Measurements from ENCODE around the gene ELN.

Gene ELN

GRCh38 chr7:74049997-74050798 is 22.2 kb downstream of the ELN start:
- no peak for TF ChIP-seq CTCF (conservative IDR thresholded peaks at IDR 0.05; ENCODE audit: low read depth, low read length)
- no peak overlapping the region for H3K4me3 ChIP-seq (ENCODE audit: low read length)

DNA sequence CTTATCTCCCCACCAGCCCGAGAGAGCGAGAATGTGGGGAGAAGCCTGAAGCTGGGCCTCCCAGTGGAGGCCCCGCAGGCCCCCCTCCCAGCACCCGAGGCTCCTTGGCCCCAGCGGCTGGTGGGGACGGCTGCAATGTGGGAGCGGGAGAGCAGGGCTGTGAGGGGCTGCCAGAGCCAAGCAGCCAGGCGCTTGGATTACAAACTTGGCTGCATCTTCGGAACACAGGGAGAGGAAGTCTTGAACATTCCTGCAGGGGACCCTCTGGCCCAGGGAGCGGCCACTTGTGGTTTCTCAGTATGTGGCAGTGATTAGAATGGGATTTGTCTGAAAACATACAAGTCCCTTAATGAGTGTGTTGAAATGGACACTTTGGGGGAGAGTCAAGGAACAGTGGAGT is 23.2 kb downstream of the ELN start:
- TF ChIP-seq CTCF (conservative IDR thresholded peaks at IDR 0.05; ENCODE audit: low read depth, low read length) = peak; percentile 11
- H3K4me3 ChIP-seq (ENCODE audit: low read length) = no peak overlapping the region
- peak; percentile 63 for DNase-seq (ENCODE audit: low read depth)

More at GRCh38 chr7:74049997-74050798, 22.2 kb downstream of the ELN start:
- no peak for DNase-seq (ENCODE audit: low read depth)

GRCh38 chr7:74051629-74052410 is 23.8 kb downstream of the ELN start:
- TF ChIP-seq CTCF (conservative IDR thresholded peaks at IDR 0.05; ENCODE audit: low read depth, low read length) = peak; percentile 58
- no peak overlapping the region for H3K4me3 ChIP-seq (ENCODE audit: low read length)
- no peak for DNase-seq (ENCODE audit: low read depth)

- no peak for TF ChIP-seq CTCF (conservative IDR thresholded peaks at IDR 0.05; ENCODE audit: low read depth, low read length)
- H3K4me3 ChIP-seq (ENCODE audit: low read length) = no peak overlapping the region
- DNase-seq (ENCODE audit: low read depth) = no peak
Measured at GRCh38 chr7:74052628-74053027, 24.7 kb downstream of the ELN start.

- DNase-seq (ENCODE audit: low read depth) = no peak
- H3K4me3 ChIP-seq (ENCODE audit: low read length) = no peak overlapping the region
- no peak for TF ChIP-seq CTCF (conservative IDR thresholded peaks at IDR 0.05; ENCODE audit: low read depth, low read length)
Measured at GRCh38 chr7:74053589-74054186, 25.7 kb downstream of the ELN start.

DNA sequence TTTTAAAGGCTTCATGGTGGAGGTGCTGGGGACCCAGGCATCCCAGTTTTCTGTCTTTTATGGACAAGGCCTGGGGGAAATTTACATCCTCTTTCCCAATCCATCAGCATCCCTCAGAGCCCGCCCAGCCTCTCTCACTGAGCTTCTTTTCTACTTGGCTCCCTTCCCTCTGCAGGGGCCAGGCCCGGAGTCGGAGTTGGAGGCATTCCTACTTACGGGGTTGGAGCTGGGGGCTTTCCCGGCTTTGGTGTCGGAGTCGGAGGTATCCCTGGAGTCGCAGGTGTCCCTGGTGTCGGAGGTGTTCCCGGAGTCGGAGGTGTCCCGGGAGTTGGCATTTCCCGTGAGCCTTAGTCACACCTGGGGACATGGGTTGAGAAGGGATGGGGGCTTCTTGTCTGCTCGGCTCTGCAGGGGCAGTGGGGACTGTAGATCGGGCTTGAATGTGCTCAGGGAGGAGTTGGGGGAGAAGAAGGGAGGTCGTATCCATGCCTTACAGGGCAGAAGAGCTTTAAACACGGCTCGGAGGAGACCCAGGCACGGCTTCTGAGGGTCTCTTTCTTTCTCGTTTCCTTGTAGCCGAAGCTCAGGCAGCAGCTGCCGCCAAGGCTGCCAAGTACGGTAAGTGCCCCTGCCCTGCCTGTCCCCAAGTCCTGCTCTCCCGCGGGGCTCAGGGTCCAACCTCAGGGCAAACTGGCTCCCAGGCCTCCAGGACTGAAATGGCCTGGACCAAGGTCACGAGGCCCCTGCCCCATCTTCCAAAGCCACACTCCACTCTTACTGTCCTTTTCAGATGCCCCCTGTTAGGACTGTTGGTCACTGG is 28.3 kb downstream of the ELN start:
- no peak for TF ChIP-seq CTCF (conservative IDR thresholded peaks at IDR 0.05; ENCODE audit: low read depth, low read length)
- no peak for DNase-seq (ENCODE audit: low read depth)
- no peak overlapping the region for H3K4me3 ChIP-seq (ENCODE audit: low read length)
